A204.1 (cell line): ENCODE measurements around the gene DZIP1.
"Not testable (repeated sequence)": the region's sequence is repeated elsewhere in the genome, so short reads cannot be mapped to it uniquely, and the experiment has no call there.

ENCODE experiments used
- FAIRE-seq: peaks from 2 replicates; lab custom pipeline; 2012; peaks lifted over from hg19 to GRCh38; lab: Jason Lieb, UNC

The DZIP1 gene

DNA sequence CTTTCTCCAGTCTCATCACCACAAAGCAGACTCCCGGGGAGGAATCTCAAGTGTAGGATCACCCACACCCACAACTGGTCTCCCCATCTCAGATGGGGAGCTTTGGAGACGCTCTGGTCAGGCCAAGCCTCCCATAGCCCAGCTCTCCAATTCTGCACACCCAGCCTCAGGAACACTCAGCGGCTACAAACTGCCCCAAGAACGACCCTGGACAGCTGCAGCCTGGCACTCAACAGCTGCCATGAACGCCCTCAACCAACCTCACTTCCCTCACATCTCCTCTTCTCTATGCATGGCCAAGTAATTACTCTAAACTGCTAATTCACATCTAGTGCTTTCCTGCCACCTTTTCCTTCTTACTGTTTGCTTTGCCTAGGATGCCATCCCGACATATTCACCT lies 42.6 kb downstream of the DZIP1 start:
- no peak for FAIRE-seq

DNA sequence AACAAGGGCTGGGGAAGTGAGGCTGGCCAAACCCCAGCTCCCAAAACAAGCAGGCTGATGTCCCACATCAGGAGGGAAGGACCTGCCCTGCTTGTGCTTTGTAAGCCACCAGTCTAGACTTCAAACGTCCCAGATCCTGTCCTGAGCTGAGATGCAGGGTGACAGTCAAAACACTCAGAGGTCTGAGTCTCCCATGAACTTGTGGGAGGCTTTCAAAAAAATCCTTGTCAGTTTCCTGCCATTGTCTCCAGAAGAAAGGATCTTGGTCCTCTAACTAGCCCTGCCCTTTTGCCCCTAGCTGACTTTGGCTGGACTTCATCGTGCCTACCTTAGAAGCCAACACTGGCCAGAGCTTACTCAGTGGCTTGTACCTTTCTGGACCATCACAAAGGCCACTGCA lies 43.3 kb downstream of the DZIP1 start:
- FAIRE-seq, result no peak

DNA sequence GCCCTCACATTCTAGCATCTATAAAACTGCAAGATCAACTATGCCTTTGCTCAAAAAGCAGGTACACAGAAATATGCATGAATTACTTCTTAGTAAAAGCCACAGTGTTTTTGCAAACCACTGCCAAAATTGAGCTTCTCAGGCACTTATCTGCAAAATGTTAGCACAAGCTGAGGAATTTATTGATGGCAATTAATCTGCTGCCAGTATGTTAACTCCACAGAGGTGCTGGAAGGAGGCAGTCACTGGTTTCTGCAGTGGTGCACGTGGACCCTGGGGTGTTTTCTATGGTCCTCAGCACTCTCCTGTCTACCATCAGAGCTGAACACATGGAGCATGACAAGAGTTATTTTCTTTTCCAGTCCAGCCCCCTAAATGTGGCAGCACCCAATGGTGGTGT lies 47.8 kb downstream of the DZIP1 start:
- FAIRE-seq, result no peak

DNA sequence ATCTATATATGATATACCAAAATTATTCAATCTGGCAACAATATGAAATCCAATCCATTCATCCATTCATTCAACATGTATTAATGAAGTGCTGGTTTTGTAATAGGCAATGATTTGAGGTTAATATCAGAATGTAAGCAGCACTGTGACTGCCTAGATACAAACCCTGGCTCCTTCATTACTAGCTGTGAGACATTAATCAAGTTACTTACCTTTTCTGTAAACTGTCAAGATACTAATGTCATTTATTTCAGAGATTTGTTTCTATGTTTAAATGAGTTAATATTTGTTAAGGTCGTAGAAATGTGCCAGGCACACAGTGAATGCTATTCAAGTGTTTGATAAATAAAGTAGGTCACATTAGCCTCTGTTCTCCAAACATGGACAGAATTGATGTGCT lies 51.0 kb downstream of the DZIP1 start:
- no peak for FAIRE-seq

DNA sequence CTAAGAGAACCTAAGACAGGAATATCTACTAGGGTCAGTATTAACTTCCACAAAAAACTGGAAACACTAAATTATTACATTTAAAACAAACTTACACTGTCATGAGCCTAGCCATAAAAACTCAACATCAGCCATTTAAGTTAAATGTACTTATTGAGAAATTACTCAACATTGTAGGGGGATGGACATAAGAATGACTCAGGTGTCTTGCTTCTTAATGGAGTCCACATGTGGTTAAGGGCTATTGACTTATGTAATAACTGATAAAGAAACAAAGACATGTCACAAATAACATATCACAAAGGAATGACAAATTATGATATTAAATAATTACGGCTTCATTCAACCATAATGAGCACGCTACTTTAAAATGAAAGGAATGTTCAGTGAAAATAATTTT lies 55.8 kb downstream of the DZIP1 start:
- no peak for FAIRE-seq

DNA sequence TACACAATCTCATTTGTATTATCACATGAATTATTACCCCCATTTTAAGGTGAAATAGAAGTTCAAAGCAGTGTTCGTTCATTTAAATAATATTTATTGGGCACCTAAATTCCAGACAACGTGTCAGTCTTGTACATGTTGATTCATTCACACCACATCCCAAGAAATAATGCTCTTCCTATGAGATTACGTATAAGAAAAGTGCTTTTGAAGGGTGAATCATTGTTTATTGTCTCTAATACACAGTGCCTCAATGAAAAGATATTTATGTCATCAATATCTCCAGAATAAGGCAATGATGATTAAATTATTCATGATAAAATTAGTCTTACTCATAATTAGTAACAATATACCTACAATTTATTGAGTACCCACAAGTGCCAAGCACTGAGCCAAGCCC lies 56.4 kb downstream of the DZIP1 start:
- FAIRE-seq, result no peak

DNA sequence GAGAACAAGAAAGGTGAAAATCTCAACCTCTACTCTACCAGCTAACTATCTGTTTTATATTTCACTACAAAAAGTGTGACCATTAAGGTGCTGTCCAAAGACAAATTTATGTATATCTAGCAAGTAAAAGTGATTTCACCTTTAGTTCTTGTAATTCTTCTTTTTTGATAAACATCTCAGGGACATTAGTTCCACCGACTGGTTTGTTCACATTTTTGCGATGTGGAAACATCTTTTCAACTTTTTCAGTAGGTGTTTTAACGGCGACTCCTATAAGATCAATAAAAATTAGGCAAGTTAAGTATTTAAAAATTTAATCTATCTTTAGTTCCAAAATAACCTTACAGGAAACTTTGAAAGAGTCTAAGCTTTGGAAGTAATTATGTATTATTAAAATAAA lies 58.6 kb downstream of the DZIP1 start:
- no peak for FAIRE-seq

DNA sequence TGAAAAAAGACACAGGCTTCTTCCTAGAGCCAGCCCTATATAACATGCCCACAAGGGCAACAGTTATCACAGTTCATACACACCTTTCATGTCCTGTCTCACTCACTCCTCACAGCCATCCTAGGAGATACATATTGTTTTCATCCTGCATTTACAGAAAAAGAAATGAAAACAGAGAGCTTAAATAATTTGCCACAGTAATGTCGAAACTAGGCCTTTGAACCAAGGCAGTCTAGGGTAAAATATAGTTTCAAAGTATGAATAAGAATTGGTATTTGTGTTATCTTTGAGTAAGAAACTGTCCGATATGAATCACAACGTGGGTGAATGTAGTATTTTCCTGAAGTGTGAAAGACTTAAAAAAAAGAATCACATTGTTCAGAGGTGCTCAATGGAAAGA lies 65.2 kb downstream of the DZIP1 start:
- FAIRE-seq, result no peak

DNA sequence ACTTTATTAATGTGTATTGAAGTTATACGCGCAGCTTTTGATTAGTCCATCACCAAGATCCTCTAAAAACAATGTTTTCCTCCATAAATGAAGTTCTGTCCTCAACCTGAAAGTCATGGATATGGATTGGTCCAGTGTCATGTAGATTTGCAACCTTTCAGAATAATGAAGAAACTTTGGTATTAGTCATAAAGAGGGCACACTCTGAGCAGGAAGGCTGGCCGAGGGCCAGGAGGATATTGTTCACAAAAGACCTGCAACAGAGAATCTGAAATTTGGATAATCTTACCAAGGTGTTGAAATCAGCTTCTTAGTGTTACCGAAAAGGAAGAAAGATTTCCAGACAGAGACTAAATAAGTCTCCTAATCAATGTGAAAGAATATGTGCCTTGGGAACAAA lies 71.3 kb downstream of the DZIP1 start:
- no peak for FAIRE-seq

DNA sequence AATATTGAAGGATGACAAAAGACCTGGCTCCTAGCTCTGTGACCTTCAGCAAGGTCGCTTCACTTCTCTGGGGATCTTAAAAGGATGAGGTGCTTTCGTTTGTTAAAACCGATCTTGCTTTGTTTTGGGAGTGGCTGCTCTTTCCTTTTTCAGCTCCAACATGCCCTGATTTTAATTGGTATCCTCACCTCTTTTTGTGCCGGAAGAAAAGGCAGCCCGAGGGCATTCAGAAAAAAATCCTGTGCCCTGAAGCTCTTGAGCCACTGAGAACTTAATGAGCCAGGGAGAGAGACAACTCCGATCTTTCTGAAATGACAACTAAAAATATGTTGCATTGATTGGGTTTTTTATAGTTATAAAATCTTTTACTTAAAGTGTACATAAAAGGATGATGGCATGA lies 72.6 kb downstream of the DZIP1 start:
- FAIRE-seq, result no peak

DNA sequence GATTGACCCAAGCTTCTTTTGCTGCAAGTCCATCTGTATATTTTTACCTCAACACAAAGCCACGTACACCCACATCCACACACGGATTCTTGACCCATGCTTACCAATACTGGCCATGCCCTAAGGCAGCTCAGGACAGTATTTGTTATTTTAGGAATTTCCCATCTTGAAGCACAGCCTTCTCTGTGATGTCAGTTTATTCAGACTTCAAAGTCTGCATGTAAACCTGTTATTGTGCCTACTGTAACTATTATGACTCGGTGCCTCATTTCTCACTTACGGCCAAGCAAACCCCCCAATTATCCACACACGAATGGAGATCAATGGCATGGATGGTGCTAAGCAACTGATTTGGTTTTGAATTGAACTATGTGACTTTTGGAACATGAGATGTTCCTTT lies 74.5 kb downstream of the DZIP1 start:
- no peak for FAIRE-seq

DNA sequence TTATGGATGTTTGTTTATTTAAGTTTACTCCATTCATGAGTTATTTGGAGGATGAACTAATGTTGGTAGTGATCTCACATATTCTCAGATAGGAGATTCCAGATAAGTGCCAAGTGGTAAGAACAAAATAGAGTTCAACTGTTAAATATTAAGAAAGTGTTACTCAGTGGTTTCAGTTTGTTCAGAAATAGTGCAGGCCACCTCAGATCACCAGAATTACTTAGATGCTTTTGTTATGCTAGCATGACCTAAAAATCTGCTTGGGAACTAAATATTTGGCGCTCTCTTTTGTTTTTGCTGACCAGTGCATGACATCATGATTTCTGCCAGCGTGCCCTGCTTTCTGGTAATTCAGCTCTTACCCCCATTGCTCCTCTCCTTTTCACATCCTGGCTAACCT lies 76.4 kb downstream of the DZIP1 start:
- FAIRE-seq, result no peak

DNA sequence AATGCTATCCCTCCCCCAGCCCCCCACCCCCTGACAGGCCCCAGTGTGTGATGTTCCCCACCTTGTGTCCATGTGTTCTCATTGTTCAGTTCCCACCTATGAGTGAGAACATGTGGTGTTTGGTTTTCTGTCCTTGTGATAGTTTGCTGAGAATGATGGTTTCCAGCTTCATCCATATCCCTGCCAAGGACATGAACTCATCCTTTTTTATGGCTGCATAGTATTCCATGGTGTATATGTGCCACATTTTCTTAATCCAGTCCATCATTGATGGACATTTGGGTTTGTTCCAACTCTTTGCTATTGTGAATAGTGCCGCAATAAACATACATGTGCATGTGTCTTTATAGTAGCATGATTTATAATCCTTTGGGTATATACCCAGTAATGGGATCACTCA lies 78.7 kb downstream of the DZIP1 start:
- FAIRE-seq, result not testable (repeated sequence)

DNA sequence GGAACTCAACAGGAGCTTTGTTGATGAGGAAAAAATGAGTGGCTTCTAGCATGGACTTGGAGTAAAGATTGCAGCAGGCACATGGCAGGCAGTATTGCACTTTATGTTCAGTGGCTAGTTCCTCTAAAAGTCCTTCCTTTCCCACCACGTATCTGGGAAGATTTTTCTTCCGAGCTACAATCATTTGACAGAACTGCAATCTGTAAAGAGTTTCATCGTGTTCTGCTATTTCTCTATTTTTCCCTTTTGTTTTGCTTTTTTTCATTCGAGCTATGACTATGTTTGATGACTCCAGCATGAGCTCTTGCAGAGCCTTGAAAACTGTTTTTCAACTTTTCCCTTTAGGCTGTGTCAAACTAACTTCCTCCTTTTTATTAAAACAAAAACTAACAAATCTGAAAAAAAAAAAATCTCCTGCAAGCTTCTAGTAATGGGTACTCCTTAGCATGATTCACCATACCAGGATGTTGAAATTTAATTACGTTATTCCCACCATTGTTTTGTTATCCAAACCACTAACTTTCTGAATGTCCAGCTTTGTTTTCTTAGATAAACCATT lies 79.7 kb downstream of the DZIP1 start:
- FAIRE-seq, result no peak

DNA sequence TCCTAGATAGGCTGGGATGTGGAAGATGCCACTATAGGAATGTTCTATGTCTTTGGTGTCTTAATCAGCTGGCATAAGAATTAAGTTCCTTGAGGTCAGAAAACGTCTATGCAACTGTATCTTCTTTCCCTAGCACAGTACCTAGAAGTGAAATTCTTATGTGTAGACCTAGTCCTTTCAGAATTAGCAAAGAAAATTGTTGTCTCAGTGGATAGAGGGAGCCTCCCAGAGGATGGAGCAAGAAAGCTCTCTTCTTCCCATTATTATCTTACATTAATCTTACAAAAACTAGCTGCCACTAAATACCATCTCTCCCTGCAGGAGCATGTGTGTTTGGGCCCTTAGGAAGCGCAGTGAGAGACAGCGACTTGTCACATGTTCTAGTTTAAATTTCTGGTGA lies 80.4 kb downstream of the DZIP1 start:
- FAIRE-seq, result no peak

DNA sequence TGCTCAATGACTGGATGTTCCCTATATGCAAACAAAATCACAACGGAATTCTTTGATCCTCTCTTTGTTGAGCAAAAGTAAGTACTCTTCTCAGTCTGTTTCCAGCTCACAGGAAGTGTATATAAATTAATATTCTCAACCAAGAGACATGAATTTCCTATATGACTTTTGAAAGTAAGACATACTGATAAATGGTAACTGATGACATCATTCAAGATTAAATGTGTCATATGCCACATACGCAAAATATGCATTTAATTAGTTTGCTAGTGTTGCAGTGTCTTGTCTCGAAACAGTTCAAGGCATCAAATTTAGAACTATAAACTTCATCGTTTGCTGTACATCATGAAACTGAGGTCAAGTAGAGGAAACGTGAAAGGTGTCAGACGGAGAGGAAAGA lies 84.1 kb downstream of the DZIP1 start:
- FAIRE-seq, result no peak

DNA sequence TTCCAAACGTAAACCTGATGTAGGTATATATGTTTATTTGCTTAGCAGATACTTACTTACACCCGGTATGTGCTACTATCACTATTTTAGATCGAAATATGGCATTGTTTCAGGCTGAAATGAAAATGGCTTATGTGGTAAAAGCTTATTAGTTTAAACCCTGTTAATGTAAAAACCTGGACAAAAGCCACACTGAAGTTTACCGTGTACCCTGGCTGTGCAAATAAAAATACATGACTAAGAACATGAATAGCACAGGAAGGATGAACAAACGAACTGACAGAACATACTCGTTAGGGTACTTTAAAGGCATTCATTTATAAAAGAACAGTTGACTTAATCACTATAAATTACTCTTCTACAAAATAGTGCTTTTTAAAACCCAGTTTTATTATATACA lies 85.4 kb downstream of the DZIP1 start:
- FAIRE-seq, result no peak

DNA sequence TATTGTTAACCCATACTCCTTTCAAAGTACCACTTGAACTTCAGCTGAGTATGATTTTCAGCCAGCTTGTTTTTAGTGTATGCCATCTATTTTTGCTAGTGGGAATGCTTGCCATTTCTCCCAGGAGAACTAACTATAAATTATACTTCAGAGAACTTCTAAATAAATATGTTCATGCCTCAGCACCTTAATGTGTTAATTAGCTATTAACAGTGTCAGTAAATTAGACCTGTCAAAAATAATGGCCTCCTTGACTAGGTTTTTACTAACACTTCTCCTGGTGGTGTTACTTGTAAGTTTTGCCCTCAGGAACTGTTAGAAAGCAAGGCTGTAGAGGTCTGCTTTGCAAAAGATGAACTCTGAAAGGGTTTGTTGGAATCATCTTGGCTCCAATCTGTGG lies 87.5 kb downstream of the DZIP1 start:
- FAIRE-seq, result no peak

DNA sequence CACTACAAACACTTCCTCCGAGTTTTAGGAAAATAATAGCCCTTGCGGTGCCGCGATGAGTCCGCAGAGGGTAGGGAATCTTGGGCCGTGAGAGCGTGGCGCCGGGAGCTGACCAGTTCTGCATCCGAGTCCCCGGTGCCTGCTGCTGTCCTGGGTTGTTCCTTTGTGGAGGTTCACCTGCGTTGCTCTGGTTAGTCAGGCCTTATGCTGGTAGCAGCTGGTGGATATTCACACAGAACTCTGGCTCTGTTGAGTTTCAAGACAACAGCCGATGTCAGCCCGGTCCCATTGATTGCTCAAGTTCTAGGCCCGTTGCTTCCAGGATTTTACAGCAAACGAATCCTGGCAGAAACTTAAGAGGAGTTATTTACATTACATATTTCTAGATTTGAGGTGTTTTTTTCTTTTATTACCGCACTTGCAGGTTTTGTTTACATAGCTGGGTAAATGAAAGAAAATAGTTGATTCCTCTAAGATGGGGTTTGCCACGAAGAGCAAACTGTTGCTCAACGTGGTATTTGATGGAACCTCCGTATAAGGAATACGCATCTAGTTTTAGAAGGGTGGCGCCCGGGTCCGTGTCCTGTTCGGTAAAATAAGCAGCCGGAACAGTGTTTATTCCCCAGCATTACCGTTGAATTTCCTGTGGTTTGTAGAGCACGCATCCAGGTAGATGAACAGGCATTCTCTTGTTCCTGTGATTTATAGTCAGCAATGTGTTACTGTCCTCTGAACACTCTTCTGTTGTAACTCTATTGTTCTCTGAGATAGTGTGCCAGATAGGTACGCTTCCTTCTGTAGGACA lies 90.7 kb downstream of the DZIP1 start:
- no peak for FAIRE-seq

DNA sequence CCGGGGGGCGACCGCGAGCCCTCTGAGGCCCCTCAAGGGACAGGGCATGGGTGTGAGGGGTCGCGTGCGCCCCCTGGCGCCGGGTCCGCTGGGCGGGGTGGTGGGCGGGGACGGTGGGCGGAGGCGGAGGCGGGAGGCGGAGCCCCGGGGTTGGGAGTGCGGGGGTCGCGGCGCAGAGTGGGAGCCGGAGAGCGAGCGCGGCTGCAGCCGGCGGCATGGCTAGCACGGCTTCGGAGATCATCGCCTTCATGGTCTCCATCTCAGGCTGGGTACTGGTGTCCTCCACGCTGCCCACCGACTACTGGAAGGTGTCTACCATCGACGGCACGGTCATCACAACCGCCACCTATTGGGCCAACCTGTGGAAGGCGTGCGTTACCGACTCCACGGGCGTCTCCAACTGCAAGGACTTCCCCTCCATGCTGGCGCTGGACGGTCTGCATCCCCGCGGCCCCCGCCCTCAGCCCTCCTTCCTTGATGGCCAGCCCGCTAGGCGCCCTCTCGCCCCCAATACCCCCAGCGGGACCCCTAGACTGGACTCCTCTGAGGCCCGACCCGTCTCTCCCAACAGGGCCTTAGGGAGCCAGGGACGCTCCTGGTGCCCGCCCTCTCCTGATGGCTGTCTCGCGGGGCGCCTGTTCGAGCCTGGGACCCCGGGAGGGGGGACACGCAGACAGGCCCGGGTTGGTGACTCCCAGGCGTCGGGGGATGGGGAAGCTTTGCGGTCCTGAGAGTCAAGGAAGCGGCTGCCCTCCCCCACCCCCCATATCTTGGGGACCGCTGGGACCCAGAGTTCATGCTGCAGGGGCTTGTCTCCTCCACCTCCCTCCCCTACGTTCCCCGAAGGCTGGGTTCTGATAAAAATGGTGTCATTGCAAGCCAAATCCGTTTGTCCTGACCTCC lies 91.7 kb downstream of the DZIP1 start, which contains the start of gene CLDN10:
CLDN10 (plus strand) TSS at position 182 of the 903 bp plus-strand sequence; CDS start at position 216, 34 bp downstream.
- no peak for FAIRE-seq

DNA sequence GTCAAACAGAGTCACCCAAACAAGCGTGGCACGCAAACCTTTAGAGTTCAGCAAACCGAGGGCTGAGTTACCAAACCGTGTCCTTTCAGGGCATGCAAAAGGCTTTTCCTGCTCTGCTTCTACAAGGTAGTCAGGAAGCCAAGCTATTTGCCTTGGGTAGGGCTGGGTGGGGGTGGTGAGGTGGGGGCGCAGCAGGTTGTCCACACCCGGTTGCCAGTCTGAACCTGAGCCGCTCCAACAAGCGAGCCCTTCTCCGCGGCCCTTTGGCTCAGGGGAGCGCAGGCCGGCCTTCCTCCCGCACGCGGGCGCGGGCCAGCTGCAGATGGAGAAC lies 92.3 kb downstream of the DZIP1 start:
- FAIRE-seq, result no peak

DNA sequence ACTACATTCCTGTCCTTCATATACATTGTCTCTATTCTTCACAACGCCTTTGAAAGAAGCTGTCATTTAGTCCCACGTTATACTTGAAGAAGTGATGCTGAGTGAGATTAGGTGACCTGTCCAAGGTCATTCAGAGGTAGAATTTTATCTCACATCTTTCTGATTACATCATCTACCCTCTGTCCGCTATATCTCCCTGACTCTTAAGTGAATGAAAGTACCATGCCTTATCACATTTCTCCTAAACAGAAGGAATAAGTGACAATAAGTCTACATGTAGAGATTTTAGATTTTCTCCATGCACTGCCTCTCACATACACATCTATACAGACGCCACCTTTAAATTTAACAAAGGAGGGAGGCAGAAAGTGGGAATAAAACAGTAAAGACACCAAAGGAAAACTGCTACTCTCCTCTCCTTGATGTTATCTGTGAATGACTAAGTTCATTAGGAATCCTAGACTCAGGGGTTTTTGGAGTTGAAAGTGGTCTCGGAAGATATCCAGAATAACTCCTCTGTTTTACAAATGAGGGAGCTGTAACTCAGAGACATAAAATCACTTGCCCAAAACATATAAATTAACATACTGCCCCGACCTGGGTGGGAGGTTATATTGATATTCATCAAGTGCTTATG lies 96.9 kb downstream of the DZIP1 start:
- no peak for FAIRE-seq

DNA sequence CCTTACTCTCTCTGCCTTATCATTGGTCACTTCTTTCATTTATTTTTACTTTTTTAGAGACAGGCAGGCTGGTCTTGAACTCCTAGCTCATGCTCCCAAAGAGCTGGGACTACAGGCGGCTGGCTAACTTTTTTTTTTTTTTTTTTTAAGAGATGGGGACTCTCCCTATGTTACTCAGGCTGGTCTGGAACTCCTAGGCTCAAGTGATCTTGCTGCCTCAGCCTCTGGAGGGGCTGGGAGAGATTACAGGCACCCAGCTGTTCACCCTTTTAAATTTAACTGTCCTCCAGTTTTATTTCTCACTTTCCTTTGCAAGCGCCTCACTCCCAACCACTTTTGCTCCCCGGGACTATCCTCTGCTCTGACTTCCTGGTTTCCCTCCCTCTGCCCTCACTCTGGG lies 97.6 kb downstream of the DZIP1 start:
- FAIRE-seq, result no peak
